GM10266 (cell line): ENCODE data around the gene TRPC5OS.

Experiments
- DNase-seq: peaks from one replicate; pipeline ENCODE4 v3.0.0; 2012; ENCODE audit errors: extremely low spot score
- TF ChIP-seq, protein P1 (sequence below): IDR thresholded peaks from 2 replicates; pipeline ENCODE4 v1.5.1; 2012; ENCODE audit warnings: mild to moderate bottlenecking, low read depth; ENCODE audit not compliant: control insufficient read depth, insufficient read depth; ENCODE audit errors: missing control alignments

Gene TRPC5OS

DNA sequence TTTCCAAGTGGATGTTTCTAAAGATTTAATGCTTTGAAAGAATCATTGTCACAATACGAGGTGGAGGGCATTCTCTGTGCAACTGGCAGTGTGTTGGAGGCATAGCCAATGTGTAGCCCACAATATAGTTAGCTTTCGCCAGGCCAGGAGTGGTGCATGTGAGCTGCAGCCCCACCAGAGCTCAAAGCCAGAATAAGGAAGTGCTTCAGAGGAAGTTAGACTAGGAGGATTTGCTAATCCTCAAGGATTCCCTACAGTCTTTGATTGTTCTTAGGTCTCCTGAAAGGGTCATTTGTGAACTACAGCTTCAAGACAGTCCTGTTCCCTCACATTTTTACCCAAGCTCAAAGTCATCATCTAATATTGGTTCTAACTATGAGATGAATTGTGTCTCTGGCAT, 16.4 kb downstream of the TRPC5OS start:
- TF ChIP-seq, protein P1, sequence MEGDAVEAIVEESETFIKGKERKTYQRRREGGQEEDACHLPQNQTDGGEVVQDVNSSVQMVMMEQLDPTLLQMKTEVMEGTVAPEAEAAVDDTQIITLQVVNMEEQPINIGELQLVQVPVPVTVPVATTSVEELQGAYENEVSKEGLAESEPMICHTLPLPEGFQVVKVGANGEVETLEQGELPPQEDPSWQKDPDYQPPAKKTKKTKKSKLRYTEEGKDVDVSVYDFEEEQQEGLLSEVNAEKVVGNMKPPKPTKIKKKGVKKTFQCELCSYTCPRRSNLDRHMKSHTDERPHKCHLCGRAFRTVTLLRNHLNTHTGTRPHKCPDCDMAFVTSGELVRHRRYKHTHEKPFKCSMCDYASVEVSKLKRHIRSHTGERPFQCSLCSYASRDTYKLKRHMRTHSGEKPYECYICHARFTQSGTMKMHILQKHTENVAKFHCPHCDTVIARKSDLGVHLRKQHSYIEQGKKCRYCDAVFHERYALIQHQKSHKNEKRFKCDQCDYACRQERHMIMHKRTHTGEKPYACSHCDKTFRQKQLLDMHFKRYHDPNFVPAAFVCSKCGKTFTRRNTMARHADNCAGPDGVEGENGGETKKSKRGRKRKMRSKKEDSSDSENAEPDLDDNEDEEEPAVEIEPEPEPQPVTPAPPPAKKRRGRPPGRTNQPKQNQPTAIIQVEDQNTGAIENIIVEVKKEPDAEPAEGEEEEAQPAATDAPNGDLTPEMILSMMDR, result no peak
- no peak for DNase-seq

DNA sequence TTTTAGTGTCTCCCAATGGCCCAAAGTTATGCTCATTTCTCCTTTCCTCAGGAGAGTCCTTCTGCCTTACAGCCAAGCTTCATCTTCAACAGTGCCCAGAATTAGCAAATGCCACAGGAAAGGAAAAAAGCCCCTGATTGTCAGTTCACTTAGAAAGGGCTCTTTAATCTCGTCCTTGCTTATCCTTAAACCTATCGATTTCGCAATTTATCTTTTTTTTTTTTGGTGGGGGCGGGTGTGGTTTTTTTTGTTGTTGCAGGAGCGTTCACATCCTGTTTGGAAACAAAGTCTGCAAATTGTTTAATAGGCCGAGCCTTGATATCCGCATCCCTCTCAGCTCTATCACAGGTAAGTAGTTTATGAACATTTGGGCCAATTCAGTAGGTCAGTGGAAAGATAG, 20.2 kb downstream of the TRPC5OS start:
- TF ChIP-seq, protein P1, result no peak
- no peak for DNase-seq

DNA sequence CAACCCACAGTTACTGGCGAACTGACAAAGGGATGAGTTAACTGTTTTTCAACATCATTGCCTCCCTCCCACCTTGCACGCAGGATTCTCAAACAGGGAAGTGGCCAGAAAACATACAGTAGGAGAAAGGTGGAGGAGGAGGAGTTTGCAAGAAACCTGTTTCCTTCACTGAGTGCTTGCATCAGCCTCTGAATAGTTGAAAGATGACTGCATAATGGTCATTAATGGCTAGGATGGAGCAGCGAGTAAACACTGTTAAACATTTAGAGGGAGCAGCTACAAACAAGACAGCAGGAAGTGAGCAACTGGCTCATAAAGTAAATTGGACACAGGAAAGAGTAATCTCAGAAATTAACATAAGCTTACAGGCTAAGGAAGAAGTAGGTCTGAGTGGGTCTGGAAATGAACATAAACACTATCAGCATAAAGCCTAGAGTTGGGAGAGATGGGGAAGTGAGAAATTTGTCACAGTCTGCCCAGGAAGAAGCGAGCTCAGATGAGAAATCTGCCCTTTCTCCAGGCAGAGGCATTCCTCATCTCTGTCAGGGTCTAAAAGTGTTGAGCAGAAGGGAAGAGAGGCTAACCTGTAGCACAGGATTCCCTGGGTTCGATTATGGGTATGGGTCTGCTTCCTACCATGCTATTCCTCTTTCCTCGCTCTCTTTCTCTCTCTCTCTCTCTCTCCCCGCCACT, 38.6 kb downstream of the TRPC5OS start:
- TF ChIP-seq, protein P1, result no peak
- DNase-seq, result no peak

DNA sequence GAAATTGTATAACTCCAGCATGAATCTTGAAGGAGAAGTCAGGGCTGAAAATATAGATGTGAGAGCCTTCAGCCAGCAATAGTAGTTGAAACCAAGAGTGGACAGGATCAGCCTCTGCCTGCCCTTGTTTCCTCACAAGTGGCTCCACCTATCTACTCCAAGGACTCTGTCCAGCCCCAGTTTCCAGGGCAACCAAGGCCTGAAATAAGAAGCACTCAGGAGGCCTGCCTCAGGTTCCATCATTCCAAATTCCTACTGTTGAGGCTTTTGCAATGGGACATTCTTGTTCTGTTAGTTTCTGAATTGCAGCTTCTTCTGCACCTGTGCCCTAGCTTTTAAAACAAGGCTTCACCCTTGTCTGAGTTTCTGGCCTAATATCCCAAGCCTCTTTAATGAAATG, 41.6 kb downstream of the TRPC5OS start:
- TF ChIP-seq, protein P1, result no peak

DNA sequence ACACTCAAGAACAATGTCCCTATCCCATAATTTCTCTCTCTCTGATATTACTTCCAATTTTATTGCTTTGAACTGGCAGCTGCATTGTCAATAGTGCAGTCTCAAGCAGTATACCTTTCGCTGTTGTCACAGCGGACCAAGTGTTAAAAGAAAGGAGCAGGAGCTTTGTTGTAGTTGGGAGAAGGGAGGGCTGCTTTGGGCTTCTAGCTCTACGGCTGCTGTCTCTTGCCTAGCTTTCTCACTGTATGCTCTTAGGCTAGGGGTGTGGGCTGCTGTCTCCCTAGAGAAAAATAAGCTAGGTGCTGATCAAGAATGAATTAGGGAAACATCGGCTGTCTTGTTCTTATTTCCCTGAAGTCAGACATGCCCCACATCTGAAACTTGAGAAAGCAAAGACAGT, 52.5 kb downstream of the TRPC5OS start:
- no peak for DNase-seq
- TF ChIP-seq, protein P1, result no peak

More for the DNA sequence above, 41.6 kb downstream of the TRPC5OS start:
- DNase-seq, result no peak
